ENCODE data around the gene PCK2.

GRCh38 chr14:24122416-24122815, 28.3 kb downstream of the PCK2 start:
- TF ChIP-seq, protein P1, sequence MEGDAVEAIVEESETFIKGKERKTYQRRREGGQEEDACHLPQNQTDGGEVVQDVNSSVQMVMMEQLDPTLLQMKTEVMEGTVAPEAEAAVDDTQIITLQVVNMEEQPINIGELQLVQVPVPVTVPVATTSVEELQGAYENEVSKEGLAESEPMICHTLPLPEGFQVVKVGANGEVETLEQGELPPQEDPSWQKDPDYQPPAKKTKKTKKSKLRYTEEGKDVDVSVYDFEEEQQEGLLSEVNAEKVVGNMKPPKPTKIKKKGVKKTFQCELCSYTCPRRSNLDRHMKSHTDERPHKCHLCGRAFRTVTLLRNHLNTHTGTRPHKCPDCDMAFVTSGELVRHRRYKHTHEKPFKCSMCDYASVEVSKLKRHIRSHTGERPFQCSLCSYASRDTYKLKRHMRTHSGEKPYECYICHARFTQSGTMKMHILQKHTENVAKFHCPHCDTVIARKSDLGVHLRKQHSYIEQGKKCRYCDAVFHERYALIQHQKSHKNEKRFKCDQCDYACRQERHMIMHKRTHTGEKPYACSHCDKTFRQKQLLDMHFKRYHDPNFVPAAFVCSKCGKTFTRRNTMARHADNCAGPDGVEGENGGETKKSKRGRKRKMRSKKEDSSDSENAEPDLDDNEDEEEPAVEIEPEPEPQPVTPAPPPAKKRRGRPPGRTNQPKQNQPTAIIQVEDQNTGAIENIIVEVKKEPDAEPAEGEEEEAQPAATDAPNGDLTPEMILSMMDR (IDR thresholded peaks at IDR 0.05): no peak
- TF ChIP-seq EP300 (IDR thresholded peaks at IDR 0.05; ENCODE audit: low read depth): no peak

All from transverse colon (tissue), 3 donors.